SK-N-SH treated with all-trans-retinoic acid at 6 μM for 48 hours (cell line): ENCODE data around the gene TRIP11.

Experiments used
- ATAC-seq: fragments of 200-7000 bp; cut with Tn5 transposase; 3 replicates; pipeline ENCODE4 v1.9.1; 2020; ENCODE audit warnings: mild to moderate bottlenecking, moderate library complexity
- BACH2 ChIP-seq: fragments of 250-450 bp; sonication (Bioruptor Pico); IDR thresholded peaks from 2 replicates; pipeline ENCODE4 v1.9.0; 2021; ENCODE audit warnings: mild to moderate bottlenecking, borderline replicate concordance
- CREB5 ChIP-seq: fragments of 250-450 bp; sonication (Bioruptor Pico); IDR thresholded peaks from 2 replicates; pipeline ENCODE4 v1.5.1; 2020; ENCODE audit warnings: low read depth, mild to moderate bottlenecking, moderate library complexity
- ESRRG ChIP-seq: fragments of 250-450 bp; sonication (Bioruptor Pico); IDR thresholded peaks from 2 replicates; pipeline ENCODE4 v1.6.1; 2021; ENCODE audit warnings: mild to moderate bottlenecking
- ISL1 ChIP-seq: fragments of 250-450 bp; sonication (Bioruptor Pico); IDR thresholded peaks from 2 replicates; pipeline ENCODE4 v2.1.2; 2022; ENCODE audit warnings: mild to moderate bottlenecking, moderate library complexity
- OSR1 ChIP-seq: fragments of 250-450 bp; sonication (Bioruptor Pico); IDR thresholded peaks from 2 replicates; pipeline ENCODE4 v1.8.0; 2022; ENCODE audit warnings: moderate library complexity, mild to moderate bottlenecking, inconsistent platforms
- POU6F1 ChIP-seq: fragments of 250-450 bp; sonication (Bioruptor Pico); IDR thresholded peaks from 2 replicates; pipeline ENCODE4 v1.8.0; 2021; ENCODE audit warnings: low read depth, mild to moderate bottlenecking, moderate library complexity, borderline replicate concordance
- PPARA ChIP-seq: fragments of 250-450 bp; sonication (Bioruptor Pico); IDR thresholded peaks from 2 replicates; pipeline ENCODE4 v1.5.0; 2020; ENCODE audit warnings: mild to moderate bottlenecking, borderline replicate concordance
- RARB ChIP-seq: fragments of 250-450 bp; sonication (Bioruptor Pico); IDR thresholded peaks from 2 replicates; pipeline ENCODE4 v1.8.0; 2021; ENCODE audit warnings: mild to moderate bottlenecking, moderate library complexity
- TCF4 ChIP-seq: fragments of 250-450 bp; sonication (Bioruptor Pico); IDR thresholded peaks from 2 replicates; pipeline ENCODE4 v1.8.0; 2021; ENCODE audit warnings: mild to moderate bottlenecking, moderate library complexity, borderline replicate concordance
- TOX ChIP-seq: fragments of 250-450 bp; sonication (Bioruptor Pico); IDR thresholded peaks from 2 replicates; pipeline ENCODE4 v1.8.0; 2021; ENCODE audit warnings: mild to moderate bottlenecking, moderate library complexity, borderline replicate concordance
- TSHZ2 ChIP-seq: fragments of 250-450 bp; sonication (Bioruptor Pico); IDR thresholded peaks from 2 replicates; pipeline ENCODE4 v1.5.0; 2020; ENCODE audit warnings: mild to moderate bottlenecking, moderate library complexity
- ZC3H10 ChIP-seq: fragments of 250-450 bp; sonication (Bioruptor Pico); IDR thresholded peaks from 2 replicates; pipeline ENCODE4 v1.5.1; 2021; ENCODE audit warnings: mild to moderate bottlenecking, moderate library complexity
- ZFP3 ChIP-seq: fragments of 250-450 bp; sonication (Bioruptor Pico); IDR thresholded peaks from 2 replicates; pipeline ENCODE4 v1.5.0; 2020; ENCODE audit warnings: mild to moderate bottlenecking, moderate library complexity
- ZFP30 ChIP-seq: fragments of 450-650 bp; formaldehyde crosslinking; IDR thresholded peaks from 2 replicates; pipeline ENCODE4 v1.5.0; 2022; ENCODE audit warnings: mild to moderate bottlenecking, moderate library complexity
- ZNF565 ChIP-seq: fragments of 450-650 bp; formaldehyde crosslinking; conservative IDR thresholded peaks from 2 replicates; pipeline ENCODE4 v1.5.0; 2020; ENCODE audit warnings: low read depth, mild to moderate bottlenecking, moderate library complexity
- ZNF70 ChIP-seq: fragments of 450-650 bp; formaldehyde crosslinking; IDR thresholded peaks from 2 replicates; pipeline ENCODE4 v1.5.0; 2020; ENCODE audit warnings: mild to moderate bottlenecking, moderate library complexity
- ZNF8 ChIP-seq: fragments of 450-650 bp; formaldehyde crosslinking; IDR thresholded peaks from 2 replicates; pipeline ENCODE4 v1.5.0; 2020; ENCODE audit warnings: mild to moderate bottlenecking, moderate library complexity

TRIP11 gene

GRCh38 chr14:91931478-91932088 is 108.3 kb downstream of the TRIP11 start (continued):
- TF ChIP-seq CREB5 (CRISPR knock-in tag) = no peak
- no peak for TF ChIP-seq OSR1
- no peak for TF ChIP-seq ZFP3
- no peak for TF ChIP-seq RARB (CRISPR knock-in tag)
- TF ChIP-seq ZNF70 (CRISPR knock-in tag) = no peak
- no peak for TF ChIP-seq TSHZ2 (CRISPR knock-in tag)
- no peak for TF ChIP-seq ESRRG (CRISPR knock-in tag)

GRCh38 chr14:91929700-91930099 is 110.2 kb downstream of the TRIP11 start:
- no peak for ATAC-seq
- TF ChIP-seq ZNF565 = no peak
- no peak for TF ChIP-seq ESRRG (CRISPR knock-in tag)
- TF ChIP-seq TSHZ2 (CRISPR knock-in tag) = no peak
- TF ChIP-seq ZFP30 (CRISPR knock-in tag) = no peak
- no peak for TF ChIP-seq POU6F1 (CRISPR knock-in tag)
- TF ChIP-seq ZFP3 = no peak
- TF ChIP-seq ZNF70 (CRISPR knock-in tag) = no peak
- no peak for TF ChIP-seq TOX (CRISPR knock-in tag)
- TF ChIP-seq OSR1 = no peak
- TF ChIP-seq ZC3H10 (CRISPR knock-in tag) = no peak
- no peak for TF ChIP-seq BACH2
- no peak for TF ChIP-seq ISL1 (CRISPR knock-in tag)
- TF ChIP-seq CREB5 (CRISPR knock-in tag) = no peak
- no peak for TF ChIP-seq ZNF8 (CRISPR knock-in tag)
- TF ChIP-seq, all 23 proteins: peak for 0

GRCh38 chr14:91927800-91928199 is 112.1 kb downstream of the TRIP11 start:
- TF ChIP-seq PPARA (no peak), ESRRG (CRISPR knock-in tag) (no peak), TSHZ2 (CRISPR knock-in tag) (no peak), ZNF70 (CRISPR knock-in tag) (no peak), TCF4 (CRISPR knock-in tag) (no peak)
- TF ChIP-seq, all 23 proteins: peak for 0
- ATAC-seq = no peak
